RWPE2 (cell line): ENCODE data around the gene TRIO.
A peak's percentile ranks its signal among the peaks of the same experiment; 100 is the strongest.

Experiments used
- ATAC-seq: fragments of 200-7000 bp; cut with Tn5 transposase; 3 replicates; pipeline ENCODE4 v1.9.1; 2021; ENCODE audit warnings: low read depth
- DNase-seq: peaks from one replicate; pipeline ENCODE4 v3.0.0-alpha.2; 2020; ENCODE audit warnings: low spot score
- H3K27ac ChIP-seq: fragments of 450-650 bp; 2 replicates; pipeline ENCODE4 v1.5.1; 2017; ENCODE audit warnings: mild to moderate bottlenecking; ENCODE audit not compliant: poor library complexity, severe bottlenecking
- H3K27me3 ChIP-seq: fragments of 250-450 bp; sonication (Bioruptor Pico); 2 replicates; pipeline ENCODE4 v1.5.1; 2021; ENCODE audit warnings: mild to moderate bottlenecking, moderate library complexity; ENCODE audit not compliant: insufficient read depth, poor library complexity, severe bottlenecking
- H3K36me3 ChIP-seq: fragments of 250-450 bp; sonication (Bioruptor Pico); 2 replicates; pipeline ENCODE4 v1.5.1; 2020; ENCODE audit warnings: low read depth, mild to moderate bottlenecking, moderate library complexity
- H3K4me1 ChIP-seq: fragments of 250-450 bp; sonication (Bioruptor Pico); 2 replicates; pipeline ENCODE4 v1.5.1; 2021; ENCODE audit warnings: mild to moderate bottlenecking, moderate library complexity; ENCODE audit not compliant: insufficient read depth, poor library complexity, severe bottlenecking
- H3K4me3 ChIP-seq: fragments of 250-450 bp; sonication (Bioruptor Pico); 2 replicates; pipeline ENCODE4 v1.5.1; 2021; ENCODE audit warnings: mild to moderate bottlenecking, moderate library complexity; ENCODE audit not compliant: severe bottlenecking
- H3K9me3 ChIP-seq: fragments of 250-450 bp; sonication (Bioruptor Pico); 2 replicates; pipeline ENCODE4 v1.5.1; 2021; ENCODE audit warnings: mild to moderate bottlenecking, moderate library complexity; ENCODE audit not compliant: severe bottlenecking
- CTCF ChIP-seq: fragments of 450-650 bp; IDR thresholded peaks from one replicate; pipeline ENCODE4 v1.5.1; 2017; ENCODE audit warnings: mild to moderate bottlenecking, moderate library complexity; ENCODE audit not compliant: poor library complexity, severe bottlenecking

TRIO gene

GRCh38 chr5:14245132-14245925, 102.2 kb downstream of the TRIO start:
- Histone ChIP-seq H3K4me1 (peaks cover 8% of the 10 kb centered on the region), H3K27ac (no peak overlapping the region), H3K27me3 (no peaks in the 10 kb centered on the region), H3K36me3 (0 out of 2 replicates have a peak, but pooled peaks cover 3% of the 10 kb centered on the region), H3K4me3 (no peak overlapping the region), H3K9me3 (no peaks in the 10 kb centered on the region)
- no peak for DNase-seq
- no peak for TF ChIP-seq CTCF
- 0 out of 3 replicates have a peak, but pooled peaks have one; percentile 28 for ATAC-seq

GRCh38 chr5:14246350-14247053, 103.4 kb downstream of the TRIO start:
- ATAC-seq: no peak
- no peaks in the 10 kb centered on the region for H3K4me1 ChIP-seq
- H3K27ac ChIP-seq: no peak overlapping the region
- no peak overlapping the region for H3K4me3 ChIP-seq
- no peak for DNase-seq
- TF ChIP-seq CTCF: no peak
- H3K36me3 ChIP-seq: 0 out of 2 replicates have a peak, but pooled peaks cover 3% of the 10 kb centered on the region
- H3K9me3 ChIP-seq: no peaks in the 10 kb centered on the region
- no peaks in the 10 kb centered on the region for H3K27me3 ChIP-seq

GRCh38 chr5:14247054-14247386, 103.9 kb downstream of the TRIO start:
- Histone ChIP-seq H3K4me1 (no peaks in the 10 kb centered on the region), H3K4me3 (no peak overlapping the region), H3K9me3 (no peaks in the 10 kb centered on the region), H3K27ac (no peak overlapping the region), H3K36me3 (0 out of 2 replicates have a peak, but pooled peaks cover 3% of the 10 kb centered on the region), H3K27me3 (no peaks in the 10 kb centered on the region)
- ATAC-seq: no peak
- TF ChIP-seq CTCF: no peak
- DNase-seq: no peak

GRCh38 chr5:14249258-14250082, 106.3 kb downstream of the TRIO start:
- TF ChIP-seq CTCF: no peak
- Histone ChIP-seq H3K27ac (peak overlapping the region; percentile 5), H3K36me3 (peaks cover 5% of the 10 kb centered on the region; the same call in 1 of the 2 replicates), H3K4me3 (no peak overlapping the region), H3K27me3 (no peaks in the 10 kb centered on the region), H3K4me1 (no peaks in the 10 kb centered on the region), H3K9me3 (peaks cover 2% of the 10 kb centered on the region)
- no peak for ATAC-seq
- DNase-seq: no peak
